HuH-7 (cell line): Measurements from ENCODE around the gene RAD51AP1.
A peak's percentile ranks its signal among the peaks of the same experiment; 100 is the strongest.

Source experiments
- DNase-seq: peaks from one replicate; pipeline ENCODE4 v3.0.0; 2011; ENCODE audit warnings: low spot score

Gene RAD51AP1

DNA sequence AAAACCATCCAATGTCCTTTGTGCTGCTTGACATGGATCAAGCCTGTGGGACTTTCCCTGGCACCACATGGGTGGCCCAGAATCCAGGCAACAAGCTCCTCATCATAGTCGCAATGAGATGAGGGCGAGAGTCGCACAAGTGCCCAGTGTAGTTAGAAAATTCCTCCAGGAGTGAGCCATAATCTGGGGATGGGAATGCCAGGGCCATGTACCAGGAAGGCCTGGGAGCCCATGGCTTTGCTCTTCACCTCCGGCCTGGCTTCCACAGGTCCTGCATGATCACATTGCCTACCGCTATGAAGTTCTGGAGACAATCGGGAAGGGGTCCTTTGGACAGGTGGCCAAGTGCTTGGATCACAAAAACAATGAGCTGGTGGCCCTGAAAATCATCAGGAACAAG, 57.2 kb downstream of the RAD51AP1 start:
- DNase-seq: no peak

- no peak for DNase-seq
Measured at GRCh38 chr12:4603421-4603820, 64.7 kb downstream of the RAD51AP1 start.

GRCh38 chr12:4603946-4604345, 65.3 kb downstream of the RAD51AP1 start:
- no peak for DNase-seq

- DNase-seq: peak; percentile 60
Measured at GRCh38 chr12:4604684-4605193, 66.0 kb downstream of the RAD51AP1 start.

DNA sequence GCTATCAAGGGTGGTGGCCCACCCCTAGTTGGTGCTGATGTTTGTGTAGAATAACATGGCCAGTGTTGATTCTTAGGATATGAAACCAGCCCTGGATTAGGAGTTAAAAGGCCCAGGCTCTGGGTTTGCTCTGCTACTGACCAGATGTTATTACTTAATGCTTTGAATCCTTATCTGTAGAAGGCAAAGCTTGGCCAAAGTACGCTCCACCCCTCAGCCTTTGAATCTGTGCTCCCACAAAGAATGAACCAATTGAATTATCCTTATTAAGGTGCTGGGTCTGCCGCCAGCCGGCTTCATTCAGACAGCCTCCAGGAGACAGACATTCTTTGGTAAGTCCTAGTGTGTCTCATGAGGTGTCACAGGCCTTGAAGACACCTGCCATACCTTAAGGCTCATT, 68.4 kb downstream of the RAD51AP1 start:
- no peak for DNase-seq

DNA sequence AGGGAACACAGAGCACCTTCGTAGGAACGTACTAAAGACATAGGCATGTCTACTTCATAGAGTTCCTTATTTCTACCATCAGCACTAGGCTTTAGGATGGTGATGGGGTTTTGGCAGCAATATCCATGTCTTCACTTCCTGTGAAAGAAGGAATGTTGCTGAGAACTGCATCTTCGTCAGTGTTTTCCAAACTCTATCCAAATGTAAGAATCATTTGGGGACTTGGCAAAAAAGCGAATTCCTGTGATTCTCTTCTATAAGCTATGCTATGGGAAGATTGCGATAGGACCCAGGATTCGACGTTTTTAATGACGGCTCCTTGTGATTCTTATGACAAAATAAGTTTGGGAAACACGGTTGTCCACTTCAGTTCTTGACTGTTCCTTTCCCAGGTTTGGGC, 70.4 kb downstream of the RAD51AP1 start:
- DNase-seq: no peak
